GM23338 (cell line): ENCODE measurements around the gene TMPRSS9. TPM values are rescaled to one million over a fixed set of nuclear protein-coding genes. Genes with fewer than 3 reads are reported as not detected.

ENCODE experiments used
- ATAC-seq: fragments of 200-7000 bp; cut with Tn5 transposase; 3 replicates; pipeline ENCODE4 v1.9.1; 2020
- DNase-seq: peaks from one replicate; pipeline ENCODE4 v3.0.0-alpha.2; 2015; ENCODE audit warnings: low spot score
- H2AFZ ChIP-seq: fragments of 200-600 bp; sonication (generic); 2 replicates; pipeline ENCODE4 v1.8.0; 2016; ENCODE audit warnings: antibody characterized with exemption, mild to moderate bottlenecking, moderate library complexity
- H3F3A ChIP-seq: fragments of 200-600 bp; sonication (generic); replicated peaks from 2 replicates; pipeline ENCODE4 v1.8.0; 2017; ENCODE audit warnings: antibody characterized with exemption, mixed run types, low read depth
- H3K27ac ChIP-seq: fragments of 200-600 bp; sonication (generic); 2 replicates; pipeline ENCODE4 v1.6.1; 2016; ENCODE audit warnings: low read depth
- H3K27me3 ChIP-seq: fragments of 200-600 bp; sonication (generic); 2 replicates; pipeline ENCODE4 v1.8.0; 2016; ENCODE audit warnings: mild to moderate bottlenecking, mixed run types, moderate library complexity; ENCODE audit not compliant: insufficient read depth
- H3K36me3 ChIP-seq: fragments of 200-600 bp; sonication (generic); 2 replicates; pipeline ENCODE4 v1.8.0; 2016; ENCODE audit warnings: mild to moderate bottlenecking; ENCODE audit not compliant: insufficient read depth
- H3K4me1 ChIP-seq: fragments of 200-600 bp; sonication (generic); 2 replicates; pipeline ENCODE4 v1.8.0; 2016; ENCODE audit warnings: mild to moderate bottlenecking, moderate library complexity; ENCODE audit not compliant: insufficient read depth
- H3K4me2 ChIP-seq: fragments of 200-600 bp; sonication (generic); 2 replicates; pipeline ENCODE4 v1.7.1; 2017; ENCODE audit warnings: mixed run types
- H3K4me3 ChIP-seq: fragments of 200-600 bp; sonication (generic); 2 replicates; pipeline ENCODE4 v1.6.1; 2016; ENCODE audit warnings: mixed run types
- H3K79me2 ChIP-seq: fragments of 200-600 bp; sonication (generic); replicated peaks from 2 replicates; pipeline ENCODE4 v1.8.0; 2017; ENCODE audit warnings: mild to moderate bottlenecking; ENCODE audit not compliant: insufficient read depth
- H3K9me2 ChIP-seq: fragments of 200-600 bp; sonication (generic); 2 replicates; pipeline ENCODE4 v1.8.0; 2017; ENCODE audit not compliant: insufficient read depth
- H4K20me1 ChIP-seq: fragments of 200-600 bp; sonication (generic); replicated peaks from 2 replicates; pipeline ENCODE4 v1.8.0; 2017; ENCODE audit warnings: mild to moderate bottlenecking; ENCODE audit not compliant: insufficient read depth
- H3K27ac Mint-ChIP-seq: 2 replicates; pipeline ENCODE4 v1.8.0; 2020; ENCODE audit warnings: inconsistent platforms, mild to moderate bottlenecking, moderate library complexity, mixed read lengths
- H3K27me3 Mint-ChIP-seq: 3 replicates; pipeline ENCODE4 v1.8.0; 2022; ENCODE audit warnings: low read depth, mild to moderate bottlenecking, moderate library complexity, mixed read lengths, inconsistent platforms; ENCODE audit not compliant: insufficient read depth, poor library complexity
- H3K36me3 Mint-ChIP-seq: 3 replicates; pipeline ENCODE4 v1.8.0; 2021; ENCODE audit warnings: low read depth, mild to moderate bottlenecking, inconsistent platforms, moderate library complexity, mixed read lengths
- H3K4me1 Mint-ChIP-seq: 3 replicates; pipeline ENCODE4 v1.8.0; 2020; ENCODE audit warnings: mild to moderate bottlenecking, inconsistent platforms, mixed read lengths
- H3K4me3 Mint-ChIP-seq: 3 replicates; pipeline ENCODE4 v1.8.0; 2021; ENCODE audit warnings: moderate library complexity, mild to moderate bottlenecking, inconsistent platforms, mixed read lengths
- H3K9me3 Mint-ChIP-seq: 3 replicates; pipeline ENCODE4 v1.8.0; 2020; ENCODE audit warnings: moderate library complexity, mild to moderate bottlenecking, inconsistent platforms, mixed read lengths
- CTCF ChIP-seq, 2 experiments: fragments of 200-600 bp in 1 of 2; sonication (generic) in 1 of 2; conservative IDR thresholded peaks; 2 replicates each; pipeline versions ENCODE4 v1.5.1 to v1.6.1; 2016 to 2017; ENCODE audit warnings: antibody characterized with exemption in 2 of 2, low read depth in 2 of 2, mild to moderate bottlenecking in 2 of 2, moderate library complexity in 1 of 2
- EZH2 ChIP-seq: fragments of 200-600 bp; sonication (generic); IDR thresholded peaks from one replicate; pipeline ENCODE4 v1.8.0; 2017; ENCODE audit warnings: antibody characterized with exemption, mild to moderate bottlenecking, low read depth; ENCODE audit not compliant: unreplicated experiment
- EZH2phosphoT487 ChIP-seq: fragments of 200-600 bp; sonication (generic); IDR thresholded peaks from one replicate; pipeline ENCODE4 v1.8.1; 2018; ENCODE audit warnings: antibody characterized with exemption; ENCODE audit not compliant: unreplicated experiment
- NANOG ChIP-seq: IDR thresholded peaks from 2 replicates; pipeline ENCODE4 v1.6.1; 2016; ENCODE audit warnings: antibody characterized with exemption, borderline replicate concordance
- POLR2AphosphoS5 ChIP-seq: IDR thresholded peaks from 2 replicates; pipeline ENCODE4 v1.6.1; 2016; ENCODE audit warnings: antibody characterized with exemption, low read depth
- REST ChIP-seq: IDR thresholded peaks from one replicate; pipeline ENCODE4 v1.6.1; 2018; ENCODE audit warnings: antibody characterized with exemption; ENCODE audit not compliant: unreplicated experiment
- STAT1 ChIP-seq: IDR thresholded peaks from one replicate; pipeline ENCODE4 v1.6.1; 2016; ENCODE audit warnings: antibody characterized with exemption; ENCODE audit not compliant: unreplicated experiment
- ZNF114 ChIP-seq: fragments of 250-450 bp; sonication (Bioruptor Pico); IDR thresholded peaks from 2 replicates; pipeline ENCODE4 v1.5.0; 2020; ENCODE audit warnings: mild to moderate bottlenecking, moderate library complexity
- ZNF331 ChIP-seq: fragments of 250-450 bp; sonication (Bioruptor Pico); IDR thresholded peaks from 2 replicates; pipeline ENCODE4 v1.5.0; 2020; ENCODE audit warnings: low read depth, mild to moderate bottlenecking, moderate library complexity
- polyA plus RNA-seq: library from polyadenylated mRNA; unstranded; fragments of >200 nt; fragmentation: Nextera tagmentation; extraction: Ambion mirVana; gene quantifications from 2 replicates; pipeline ENCODE4 v1.2.1, GENCODE V29; 2016
- total RNA-seq: library from RNA; depleted of rRNA; stranded (reverse); fragments of >200 nt; shearing (Covaris generic); gene quantifications from 2 replicates; pipeline ENCODE4 v1.2.3, GENCODE V29; 2014
- TF ChIP-seq, protein P1 (sequence below): IDR thresholded peaks from 2 replicates; pipeline ENCODE4 v1.6.1; 2016; ENCODE audit warnings: antibody characterized with exemption
- TF ChIP-seq, protein P2 (sequence below): fragments of 250-450 bp; sonication (Bioruptor Pico); IDR thresholded peaks from 2 replicates; pipeline ENCODE4 v1.5.0; 2020; ENCODE audit warnings: mild to moderate bottlenecking, moderate library complexity

The TMPRSS9 gene
- total and polyA plus RNA-seq, 2 experiments from 2014 or later: 0.05 to 0.28 TPM

GRCh38 chr19:2417881-2418406 lies 57.9 kb downstream of the TMPRSS9 start:
- Mint-ChIP-seq H3K9me3 (peaks cover 3% of the 10 kb centered on the region; the same call in 1 of the 3 replicates), H3K36me3 (peaks cover 4% of the 10 kb centered on the region; the same call in 2 of the 3 replicates), H3K27ac (no peak overlapping the region), H3K27me3 (peaks cover 8% of the 10 kb centered on the region), H3K4me1 (no peaks in the 10 kb centered on the region), H3K4me3 (no peak overlapping the region)
- ATAC-seq: no peak
- Histone ChIP-seq H3K79me2 (no peaks in the 10 kb centered on the region), H3K27ac (no peak overlapping the region), H3K4me1 (no peaks in the 10 kb centered on the region), H3K9me2 (no peaks in the 10 kb centered on the region), H3K4me3 (no peak overlapping the region), H4K20me1 (no peaks in the 10 kb centered on the region), H3F3A (no peaks in the 10 kb centered on the region), H3K36me3 (no peaks in the 10 kb centered on the region), H3K4me2 (no peak overlapping the region), H3K27me3 (no peaks in the 10 kb centered on the region), H2AFZ (no peak overlapping the region)
- TF ChIP-seq REST (no peak), NANOG (no peak), ZNF114 (no peak), STAT1 (no peak), POLR2AphosphoS5 (no peak), EZH2phosphoT487 (no peak), CTCF (conservative IDR thresholded peaks at IDR 0.05; ENCODE audit: low read depth in 2 of 2) (no peak), EZH2 (no peak), ZNF331 (CRISPR knock-in tag) (no peak)
- TF ChIP-seq, protein P1, sequence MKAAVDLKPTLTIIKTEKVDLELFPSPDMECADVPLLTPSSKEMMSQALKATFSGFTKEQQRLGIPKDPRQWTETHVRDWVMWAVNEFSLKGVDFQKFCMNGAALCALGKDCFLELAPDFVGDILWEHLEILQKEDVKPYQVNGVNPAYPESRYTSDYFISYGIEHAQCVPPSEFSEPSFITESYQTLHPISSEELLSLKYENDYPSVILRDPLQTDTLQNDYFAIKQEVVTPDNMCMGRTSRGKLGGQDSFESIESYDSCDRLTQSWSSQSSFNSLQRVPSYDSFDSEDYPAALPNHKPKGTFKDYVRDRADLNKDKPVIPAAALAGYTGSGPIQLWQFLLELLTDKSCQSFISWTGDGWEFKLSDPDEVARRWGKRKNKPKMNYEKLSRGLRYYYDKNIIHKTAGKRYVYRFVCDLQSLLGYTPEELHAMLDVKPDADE: no peak
- TF ChIP-seq, protein P2, sequence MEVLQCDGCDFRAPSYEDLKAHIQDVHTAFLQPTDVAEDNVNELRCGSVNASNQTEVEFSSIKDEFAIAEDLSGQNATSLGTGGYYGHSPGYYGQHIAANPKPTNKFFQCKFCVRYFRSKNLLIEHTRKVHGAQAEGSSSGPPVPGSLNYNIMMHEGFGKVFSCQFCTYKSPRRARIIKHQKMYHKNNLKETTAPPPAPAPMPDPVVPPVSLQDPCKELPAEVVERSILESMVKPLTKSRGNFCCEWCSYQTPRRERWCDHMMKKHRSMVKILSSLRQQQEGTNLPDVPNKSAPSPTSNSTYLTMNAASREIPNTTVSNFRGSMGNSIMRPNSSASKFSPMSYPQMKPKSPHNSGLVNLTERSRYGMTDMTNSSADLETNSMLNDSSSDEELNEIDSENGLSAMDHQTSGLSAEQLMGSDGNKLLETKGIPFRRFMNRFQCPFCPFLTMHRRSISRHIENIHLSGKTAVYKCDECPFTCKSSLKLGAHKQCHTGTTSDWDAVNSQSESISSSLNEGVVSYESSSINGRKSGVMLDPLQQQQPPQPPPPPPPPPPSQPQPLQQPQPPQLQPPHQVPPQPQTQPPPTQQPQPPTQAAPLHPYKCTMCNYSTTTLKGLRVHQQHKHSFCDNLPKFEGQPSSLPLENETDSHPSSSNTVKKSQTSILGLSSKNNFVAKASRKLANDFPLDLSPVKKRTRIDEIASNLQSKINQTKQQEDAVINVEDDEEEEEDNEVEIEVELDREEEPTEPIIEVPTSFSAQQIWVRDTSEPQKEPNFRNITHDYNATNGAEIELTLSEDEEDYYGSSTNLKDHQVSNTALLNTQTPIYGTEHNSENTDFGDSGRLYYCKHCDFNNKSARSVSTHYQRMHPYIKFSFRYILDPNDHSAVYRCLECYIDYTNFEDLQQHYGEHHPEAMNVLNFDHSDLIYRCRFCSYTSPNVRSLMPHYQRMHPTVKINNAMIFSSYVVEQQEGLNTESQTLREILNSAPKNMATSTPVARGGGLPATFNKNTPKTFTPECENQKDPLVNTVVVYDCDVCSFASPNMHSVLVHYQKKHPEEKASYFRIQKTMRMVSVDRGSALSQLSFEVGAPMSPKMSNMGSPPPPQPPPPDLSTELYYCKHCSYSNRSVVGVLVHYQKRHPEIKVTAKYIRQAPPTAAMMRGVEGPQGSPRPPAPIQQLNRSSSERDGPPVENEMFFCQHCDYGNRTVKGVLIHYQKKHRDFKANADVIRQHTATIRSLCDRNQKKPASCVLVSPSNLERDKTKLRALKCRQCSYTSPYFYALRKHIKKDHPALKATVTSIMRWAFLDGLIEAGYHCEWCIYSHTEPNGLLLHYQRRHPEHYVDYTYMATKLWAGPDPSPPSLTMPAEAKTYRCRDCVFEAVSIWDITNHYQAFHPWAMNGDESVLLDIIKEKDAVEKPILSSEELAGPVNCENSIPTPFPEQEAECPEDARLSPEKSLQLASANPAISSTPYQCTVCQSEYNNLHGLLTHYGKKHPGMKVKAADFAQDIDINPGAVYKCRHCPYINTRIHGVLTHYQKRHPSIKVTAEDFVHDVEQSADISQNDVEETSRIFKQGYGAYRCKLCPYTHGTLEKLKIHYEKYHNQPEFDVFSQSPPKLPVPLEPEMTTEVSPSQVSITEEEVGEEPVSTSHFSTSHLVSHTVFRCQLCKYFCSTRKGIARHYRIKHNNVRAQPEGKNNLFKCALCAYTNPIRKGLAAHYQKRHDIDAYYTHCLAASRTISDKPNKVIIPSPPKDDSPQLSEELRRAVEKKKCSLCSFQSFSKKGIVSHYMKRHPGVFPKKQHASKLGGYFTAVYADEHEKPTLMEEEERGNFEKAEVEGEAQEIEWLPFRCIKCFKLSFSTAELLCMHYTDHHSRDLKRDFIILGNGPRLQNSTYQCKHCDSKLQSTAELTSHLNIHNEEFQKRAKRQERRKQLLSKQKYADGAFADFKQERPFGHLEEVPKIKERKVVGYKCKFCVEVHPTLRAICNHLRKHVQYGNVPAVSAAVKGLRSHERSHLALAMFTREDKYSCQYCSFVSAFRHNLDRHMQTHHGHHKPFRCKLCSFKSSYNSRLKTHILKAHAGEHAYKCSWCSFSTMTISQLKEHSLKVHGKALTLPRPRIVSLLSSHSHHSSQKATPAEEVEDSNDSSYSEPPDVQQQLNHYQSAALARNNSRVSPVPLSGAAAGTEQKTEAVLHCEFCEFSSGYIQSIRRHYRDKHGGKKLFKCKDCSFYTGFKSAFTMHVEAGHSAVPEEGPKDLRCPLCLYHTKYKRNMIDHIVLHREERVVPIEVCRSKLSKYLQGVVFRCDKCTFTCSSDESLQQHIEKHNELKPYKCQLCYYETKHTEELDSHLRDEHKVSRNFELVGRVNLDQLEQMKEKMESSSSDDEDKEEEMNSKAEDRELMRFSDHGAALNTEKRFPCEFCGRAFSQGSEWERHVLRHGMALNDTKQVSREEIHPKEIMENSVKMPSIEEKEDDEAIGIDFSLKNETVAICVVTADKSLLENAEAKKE (CRISPR knock-in tag): no peak
- no peak for DNase-seq
